PFSK-1 (cell line): ENCODE results near the gene UVSSA.

ENCODE experiments used
- FOXP2 ChIP-seq: optimal IDR thresholded peaks from 2 replicates; pipeline ENCODE3; 2011; ENCODE audit warnings: borderline replicate concordance, control low read depth, inconsistent platforms; ENCODE audit not compliant: insufficient read depth; ENCODE audit errors: extremely low read length, extremely low read depth
- POLR2AphosphoS5 ChIP-seq: IDR thresholded peaks from 2 replicates; pipeline ENCODE4 v1.6.1; 2012; ENCODE audit warnings: low read depth, mild to moderate bottlenecking, control low read depth, low read length, moderate library complexity
- SIN3A ChIP-seq: IDR thresholded peaks from 2 replicates; pipeline ENCODE4 v1.6.1; 2012; ENCODE audit warnings: mild to moderate bottlenecking, low read length, moderate library complexity, borderline replicate concordance; ENCODE audit not compliant: insufficient read depth
- TAF1 ChIP-seq: IDR thresholded peaks from 2 replicates; pipeline ENCODE4 v1.6.1; 2012; ENCODE audit warnings: low read length, control low read depth, borderline replicate concordance; ENCODE audit not compliant: insufficient read depth
- TF ChIP-seq, protein P1 (sequence below), 2 experiments: IDR thresholded peaks; 2 replicates each; pipeline versions ENCODE4 v1.6.1 to v1.8.0; 2011 to 2012; ENCODE audit warnings: low read depth in 2 of 2, low read length in 2 of 2, control low read depth in 1 of 2, inconsistent platforms in 1 of 2, mild to moderate bottlenecking in 1 of 2, moderate library complexity in 1 of 2; ENCODE audit not compliant: insufficient read depth in 1 of 2

Gene UVSSA

GRCh38 chr4:1349359-1350168, 2.6 kb downstream of the UVSSA start:
- TF ChIP-seq POLR2AphosphoS5 (no peak), FOXP2 (no peak), TAF1 (no peak), SIN3A (no peak)
- TF ChIP-seq, protein P1, sequence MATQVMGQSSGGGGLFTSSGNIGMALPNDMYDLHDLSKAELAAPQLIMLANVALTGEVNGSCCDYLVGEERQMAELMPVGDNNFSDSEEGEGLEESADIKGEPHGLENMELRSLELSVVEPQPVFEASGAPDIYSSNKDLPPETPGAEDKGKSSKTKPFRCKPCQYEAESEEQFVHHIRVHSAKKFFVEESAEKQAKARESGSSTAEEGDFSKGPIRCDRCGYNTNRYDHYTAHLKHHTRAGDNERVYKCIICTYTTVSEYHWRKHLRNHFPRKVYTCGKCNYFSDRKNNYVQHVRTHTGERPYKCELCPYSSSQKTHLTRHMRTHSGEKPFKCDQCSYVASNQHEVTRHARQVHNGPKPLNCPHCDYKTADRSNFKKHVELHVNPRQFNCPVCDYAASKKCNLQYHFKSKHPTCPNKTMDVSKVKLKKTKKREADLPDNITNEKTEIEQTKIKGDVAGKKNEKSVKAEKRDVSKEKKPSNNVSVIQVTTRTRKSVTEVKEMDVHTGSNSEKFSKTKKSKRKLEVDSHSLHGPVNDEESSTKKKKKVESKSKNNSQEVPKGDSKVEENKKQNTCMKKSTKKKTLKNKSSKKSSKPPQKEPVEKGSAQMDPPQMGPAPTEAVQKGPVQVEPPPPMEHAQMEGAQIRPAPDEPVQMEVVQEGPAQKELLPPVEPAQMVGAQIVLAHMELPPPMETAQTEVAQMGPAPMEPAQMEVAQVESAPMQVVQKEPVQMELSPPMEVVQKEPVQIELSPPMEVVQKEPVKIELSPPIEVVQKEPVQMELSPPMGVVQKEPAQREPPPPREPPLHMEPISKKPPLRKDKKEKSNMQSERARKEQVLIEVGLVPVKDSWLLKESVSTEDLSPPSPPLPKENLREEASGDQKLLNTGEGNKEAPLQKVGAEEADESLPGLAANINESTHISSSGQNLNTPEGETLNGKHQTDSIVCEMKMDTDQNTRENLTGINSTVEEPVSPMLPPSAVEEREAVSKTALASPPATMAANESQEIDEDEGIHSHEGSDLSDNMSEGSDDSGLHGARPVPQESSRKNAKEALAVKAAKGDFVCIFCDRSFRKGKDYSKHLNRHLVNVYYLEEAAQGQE (IDR thresholded peaks at IDR 0.05; ENCODE audit: insufficient read depth in 1 of 2, low read depth in 2 of 2, low read length in 2 of 2) = no peak

DNA sequence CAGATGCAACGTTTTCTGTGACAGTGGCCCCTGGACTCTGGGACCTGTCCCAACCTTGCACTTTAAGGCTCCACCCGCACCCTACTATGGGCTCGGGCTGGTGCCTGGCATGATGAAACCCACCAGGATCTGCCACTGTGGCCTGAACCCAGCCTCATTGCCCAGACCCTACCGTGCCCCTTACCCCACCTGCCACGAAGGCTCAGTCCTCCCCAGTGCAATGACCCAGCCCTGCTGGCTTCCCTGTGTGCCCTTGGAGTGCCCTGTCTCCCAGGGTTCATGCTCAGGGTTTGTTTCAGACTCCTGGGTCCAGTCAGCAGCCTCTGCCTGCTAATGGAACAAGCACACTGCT, 3.1 kb downstream of the UVSSA start:
- TF ChIP-seq, protein P1 (IDR thresholded peaks at IDR 0.05; ENCODE audit: insufficient read depth in 1 of 2, low read depth in 2 of 2, low read length in 2 of 2) = no peak
- TF ChIP-seq TAF1 (no peak), POLR2AphosphoS5 (no peak), SIN3A (no peak), FOXP2 (no peak)

DNA sequence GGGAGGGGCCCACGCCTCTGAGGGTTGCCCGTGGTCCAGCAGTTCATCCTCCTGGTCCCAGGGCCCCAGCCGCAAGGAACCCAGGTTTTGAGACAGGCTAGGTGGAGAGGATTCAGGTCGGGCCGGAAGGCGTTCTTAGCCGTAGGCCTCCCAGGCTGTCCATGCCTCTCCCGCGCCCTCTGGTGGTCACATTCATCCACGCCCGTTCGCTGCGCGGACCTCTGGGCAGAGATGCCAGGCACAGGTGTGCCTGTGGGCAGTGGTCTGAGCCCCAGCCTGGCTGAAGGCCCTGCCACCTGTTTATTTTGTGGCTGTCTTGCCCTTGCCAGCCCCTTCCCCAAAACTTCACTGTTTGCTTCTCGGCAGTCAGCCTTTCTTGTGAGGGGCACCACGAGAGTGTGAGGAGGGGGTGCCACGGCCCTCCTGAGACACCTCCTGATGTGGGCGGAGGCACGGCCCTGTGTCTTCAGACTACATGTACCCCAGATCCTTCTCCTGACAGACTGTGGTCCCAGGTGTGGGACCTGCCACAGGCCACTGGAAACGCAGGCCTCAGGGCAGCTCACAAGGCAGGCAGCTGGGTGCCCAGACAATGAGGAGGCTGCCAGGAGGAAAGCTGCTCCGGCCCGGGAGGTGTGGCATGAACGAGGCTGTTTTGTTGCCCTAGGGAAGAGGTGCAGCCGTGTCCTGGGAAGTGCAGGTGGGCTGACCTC, 5.0 kb downstream of the UVSSA start:
- TF ChIP-seq FOXP2 (no peak), SIN3A (no peak), TAF1 (no peak), POLR2AphosphoS5 (no peak)
- TF ChIP-seq, protein P1 (IDR thresholded peaks at IDR 0.05; ENCODE audit: insufficient read depth in 1 of 2, low read depth in 2 of 2, low read length in 2 of 2) = no peak

GRCh38 chr4:1352567-1352900, 5.5 kb downstream of the UVSSA start:
- TF ChIP-seq POLR2AphosphoS5 (no peak), TAF1 (no peak), FOXP2 (no peak), SIN3A (no peak)
- TF ChIP-seq, protein P1 (IDR thresholded peaks at IDR 0.05; ENCODE audit: insufficient read depth in 1 of 2, low read depth in 2 of 2, low read length in 2 of 2) = no peak
